SW480 (cell line): Measurements from ENCODE around the gene CUBN.
A peak's percentile ranks its signal among the peaks of the same experiment; 100 is the strongest.

ENCODE experiments used
- DNase-seq: peaks from one replicate; pipeline ENCODE4 v3.0.0-alpha.2; 2016; ENCODE audit warnings: low spot score

CUBN gene

DNA sequence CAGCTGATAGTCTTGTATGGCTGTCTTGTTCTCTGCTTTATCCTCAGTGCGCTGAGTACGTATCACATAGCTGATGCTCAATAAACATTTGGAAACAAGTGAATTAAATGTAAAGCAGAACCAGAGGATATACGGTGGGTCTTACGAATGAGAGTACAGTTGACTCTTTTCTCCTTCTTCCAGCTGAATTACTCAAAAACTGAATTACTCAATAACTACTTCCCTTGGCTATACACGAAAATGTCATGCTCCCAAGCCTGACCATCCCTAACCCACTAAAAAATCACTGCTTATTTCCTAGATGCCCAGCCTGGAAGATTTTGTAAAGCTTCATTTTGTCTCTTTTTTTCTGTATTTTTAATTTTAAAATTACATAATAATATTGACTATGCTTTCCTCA is 309.2 kb downstream of the CUBN start:
- DNase-seq, result no peak

DNA sequence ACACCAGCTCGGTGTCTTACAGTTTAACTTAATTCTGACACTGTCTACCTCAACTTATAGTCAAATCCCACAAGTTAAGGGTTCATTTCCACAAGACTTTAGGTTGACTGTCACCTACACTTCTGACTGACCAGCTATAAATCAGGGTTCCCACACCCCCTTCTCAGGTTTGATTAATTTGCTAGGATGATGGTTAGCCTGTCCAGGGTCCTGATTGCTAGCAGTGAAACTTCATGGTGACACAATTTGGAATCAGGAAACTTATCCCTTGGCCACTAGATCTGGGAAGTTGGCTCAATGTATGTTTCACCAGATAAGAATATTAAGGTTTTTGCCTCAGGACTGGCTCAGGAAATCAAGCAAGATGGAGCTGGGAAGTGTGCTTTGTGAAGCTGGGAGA is 309.6 kb downstream of the CUBN start:
- no peak for DNase-seq

DNA sequence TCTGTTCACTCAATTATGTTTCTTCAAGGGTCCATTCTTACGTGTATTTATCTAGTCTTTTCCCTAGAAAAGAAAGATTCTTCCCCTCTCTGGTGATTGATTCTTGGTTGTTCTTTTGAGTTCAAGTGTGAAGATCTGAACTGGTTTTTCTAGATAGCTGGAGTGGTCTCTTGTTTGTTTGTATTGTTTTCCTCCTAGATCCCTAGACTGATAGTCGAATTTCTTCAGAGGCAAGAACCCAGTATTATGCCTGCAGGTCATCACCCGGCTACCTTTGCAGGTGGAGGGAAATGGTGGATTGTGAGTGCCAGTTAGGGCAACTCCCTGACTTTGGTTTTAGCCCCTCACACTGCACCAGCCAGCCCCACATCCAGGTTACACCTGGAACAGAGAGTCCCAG is 310.2 kb downstream of the CUBN start:
- no peak for DNase-seq

DNA sequence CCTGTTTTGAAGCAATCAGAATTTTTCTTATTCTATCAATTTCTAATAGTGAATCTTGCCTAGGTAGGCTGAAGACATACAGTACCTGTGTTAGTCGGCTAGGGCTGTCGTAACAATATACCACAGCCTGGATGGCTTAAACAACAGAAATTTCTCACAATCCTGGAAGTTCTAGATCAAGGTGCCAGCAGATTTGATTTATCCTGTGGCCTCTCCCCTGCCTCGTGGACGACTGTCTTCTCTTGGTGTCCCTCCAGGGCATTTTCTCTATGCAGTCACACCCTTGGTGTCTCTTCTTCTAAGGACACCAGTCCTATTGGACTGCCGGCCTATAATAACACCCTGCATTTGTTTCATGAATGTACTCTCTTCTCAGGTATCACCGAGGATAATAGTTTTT is 310.6 kb downstream of the CUBN start:
- DNase-seq, result no peak

DNA sequence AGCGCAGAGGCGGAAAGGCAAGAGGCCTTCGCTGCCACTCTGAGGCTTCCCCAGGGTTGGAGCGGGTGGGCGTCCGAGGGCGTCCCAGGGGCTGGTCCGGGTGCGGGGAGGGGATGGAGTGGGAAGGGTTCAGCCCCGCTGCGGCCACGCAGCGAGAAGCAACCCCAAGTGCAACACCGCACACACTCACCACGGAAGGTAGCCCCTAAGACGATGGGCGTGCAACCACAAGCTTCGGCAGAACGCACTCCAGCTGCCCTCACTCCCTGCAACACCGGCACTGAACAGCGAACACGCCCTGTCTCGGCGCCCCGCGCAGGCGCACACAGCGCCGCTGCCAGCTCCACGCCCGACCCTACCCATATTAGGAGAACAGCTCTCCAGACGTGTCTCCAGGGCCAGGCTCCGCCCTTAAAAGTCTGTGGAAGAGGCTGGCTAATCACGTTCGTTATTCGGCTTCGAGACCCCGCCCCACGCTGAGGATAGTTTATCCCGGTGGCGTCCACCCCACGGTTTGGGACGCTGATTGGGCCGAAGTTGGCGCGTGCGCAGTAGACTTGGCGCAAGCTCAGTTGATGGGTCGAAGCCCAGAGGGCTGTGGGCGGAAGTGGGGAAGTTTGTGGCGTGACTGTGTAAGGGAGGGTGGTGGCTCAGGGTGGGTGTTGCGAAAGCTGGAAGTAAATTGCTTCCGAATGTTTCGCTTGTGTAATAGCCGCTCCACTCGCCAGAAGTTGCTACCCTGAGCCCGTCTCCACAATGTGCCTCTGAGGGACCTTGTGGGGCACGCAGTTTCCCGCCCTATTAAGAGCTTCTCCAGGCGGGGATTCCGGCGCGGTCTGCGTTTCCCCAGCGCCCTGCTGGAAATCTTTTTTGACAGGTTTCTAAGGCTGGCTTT is 312.2 kb downstream of the CUBN start, which contains the start of gene RSU1:
Gene RSU1, minus strand, starts transcription at position 300 of the 895 bp plus-strand sequence. CDS start 343 bp downstream, outside the sequence.
- peak; percentile 99 for DNase-seq

DNA sequence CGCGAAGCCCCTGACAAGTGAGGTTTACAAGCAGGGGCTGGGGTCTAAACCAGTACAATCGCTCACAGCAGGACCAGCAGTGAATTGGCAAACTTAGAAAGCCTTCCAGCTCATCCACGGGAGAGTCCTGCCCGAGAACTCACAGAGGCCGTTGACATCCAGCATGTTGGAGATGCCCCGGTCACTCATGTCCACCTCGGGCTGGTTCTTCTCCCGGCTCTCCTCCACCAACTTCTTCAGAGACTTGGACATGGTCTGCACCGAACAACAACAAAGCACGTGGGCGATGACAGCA is 312.8 kb downstream of the CUBN start:
- DNase-seq, result peak; percentile 28

DNA sequence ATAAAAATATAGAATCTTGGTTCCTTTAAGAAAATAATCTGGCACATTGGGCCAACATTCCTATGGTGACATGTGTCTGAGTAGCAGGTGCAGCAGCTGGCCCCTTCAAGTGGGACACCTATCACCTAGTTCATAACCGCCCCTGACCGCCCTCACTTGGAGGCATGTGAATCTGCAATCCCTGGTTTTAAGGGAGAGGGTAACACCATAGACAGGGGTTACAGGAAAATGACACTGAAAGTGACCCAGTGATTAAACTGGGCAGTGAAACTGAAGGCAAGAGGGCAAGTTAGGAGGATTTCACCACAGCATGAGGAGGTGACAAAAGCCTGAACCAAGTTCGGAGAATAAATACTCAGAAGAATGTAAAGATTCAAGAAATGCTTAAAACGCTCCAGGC is 313.4 kb downstream of the CUBN start:
- peak; percentile 14 for DNase-seq

DNA sequence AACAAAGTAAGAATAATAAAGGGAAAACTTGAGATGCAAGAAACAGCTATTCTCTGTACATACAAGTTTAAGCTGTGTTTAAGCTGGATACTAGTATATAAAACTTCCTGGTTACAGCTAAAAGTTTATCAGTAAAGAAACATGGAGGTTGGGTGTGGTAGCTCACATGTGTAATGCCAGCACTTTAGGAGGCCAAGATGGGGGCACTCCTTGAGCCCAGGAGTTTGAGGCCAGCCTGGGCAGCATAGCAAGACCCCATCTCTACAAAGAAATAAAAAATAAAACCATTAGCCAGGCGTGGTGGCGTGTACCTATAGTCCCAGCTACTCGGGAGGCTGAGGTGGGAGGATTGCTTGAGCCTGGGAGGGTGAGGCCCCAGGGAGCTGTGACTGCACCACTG is 315.6 kb downstream of the CUBN start:
- no peak for DNase-seq

DNA sequence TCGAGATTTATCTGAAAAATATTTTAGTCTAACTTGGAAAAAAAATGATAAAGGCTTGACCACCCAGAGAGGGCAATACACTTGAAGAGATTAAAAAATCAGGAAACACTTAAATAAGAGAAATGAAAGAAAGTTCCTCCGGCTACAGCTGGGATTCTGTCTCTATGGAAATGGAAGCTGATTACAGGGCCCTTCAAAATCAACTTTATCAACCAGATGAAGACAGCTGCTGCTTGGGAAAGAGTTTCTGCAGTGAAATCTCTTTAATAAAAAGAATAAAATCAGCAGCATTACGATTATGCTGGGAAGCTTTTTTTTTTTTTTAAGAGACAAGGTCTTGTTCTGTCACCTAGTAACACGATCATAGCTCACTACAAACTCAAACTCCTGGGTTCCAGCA is 316.9 kb downstream of the CUBN start:
- no peak for DNase-seq

DNA sequence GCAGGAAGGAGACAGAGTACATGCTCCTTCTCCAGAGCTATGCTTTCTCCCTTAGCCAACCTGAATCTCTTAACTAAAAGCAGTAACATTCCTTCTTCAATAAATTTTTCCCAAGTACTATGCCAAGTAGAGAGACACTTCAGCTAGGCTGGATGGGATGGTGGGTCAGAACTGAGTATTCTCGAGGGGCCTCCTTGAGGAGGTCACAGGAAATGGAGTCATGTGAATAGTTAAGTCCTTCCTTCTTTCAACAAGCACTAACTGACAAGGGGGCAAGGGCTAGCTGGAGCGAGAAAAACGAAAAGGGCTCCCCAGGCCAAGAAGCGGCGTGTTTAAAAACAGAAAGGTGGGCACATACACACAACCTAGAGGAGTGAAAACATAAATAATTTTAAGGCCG is 317.8 kb downstream of the CUBN start:
- no peak for DNase-seq

DNA sequence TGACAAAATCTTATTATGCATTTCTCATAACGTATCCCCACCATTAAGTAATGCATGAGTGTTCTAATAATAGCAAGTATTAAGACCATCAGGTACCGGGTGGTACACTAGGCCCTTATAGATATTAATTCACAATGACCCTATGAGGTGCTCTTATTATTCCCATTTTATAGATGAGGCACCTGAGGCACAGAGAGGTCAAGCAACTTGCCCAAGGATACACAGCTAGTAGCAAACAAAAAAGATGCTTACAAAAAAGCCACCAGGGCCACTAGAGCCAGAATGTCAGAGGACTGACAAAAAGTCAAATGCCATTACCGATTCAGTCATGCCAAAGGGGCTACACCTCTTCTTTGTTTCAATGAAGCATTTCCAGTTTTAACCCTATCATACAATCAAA is 318.3 kb downstream of the CUBN start:
- DNase-seq, result no peak

DNA sequence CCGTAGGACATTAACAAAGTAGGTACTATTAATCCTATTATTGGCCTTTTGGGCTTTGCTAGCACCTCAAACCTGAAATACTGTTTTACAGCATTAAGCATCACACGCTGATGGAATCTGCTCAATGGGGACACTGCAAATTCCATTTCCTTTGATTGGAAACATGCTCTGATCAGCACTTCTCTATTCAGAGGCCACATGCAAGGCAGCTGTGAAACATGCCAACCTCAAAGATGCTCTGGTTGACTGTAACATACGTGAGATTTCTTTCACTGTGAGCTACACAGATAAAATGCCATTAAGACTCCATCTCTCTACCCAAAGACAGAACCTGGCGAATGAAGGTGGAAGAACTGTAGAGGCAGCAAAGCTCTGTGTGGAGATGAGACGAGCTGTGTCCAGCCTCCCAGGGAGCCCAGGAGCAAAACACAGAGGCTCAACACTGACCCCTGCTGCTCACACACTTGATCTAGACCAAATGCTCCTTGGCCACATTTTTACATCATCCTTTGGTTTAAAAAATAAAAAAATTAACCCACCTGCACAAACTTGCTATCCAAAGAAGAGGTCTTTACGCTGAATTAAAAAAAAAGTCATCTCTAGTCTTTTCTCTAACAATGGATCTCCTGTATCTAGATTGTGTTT is 320.4 kb downstream of the CUBN start:
- peak; percentile 12 for DNase-seq

DNA sequence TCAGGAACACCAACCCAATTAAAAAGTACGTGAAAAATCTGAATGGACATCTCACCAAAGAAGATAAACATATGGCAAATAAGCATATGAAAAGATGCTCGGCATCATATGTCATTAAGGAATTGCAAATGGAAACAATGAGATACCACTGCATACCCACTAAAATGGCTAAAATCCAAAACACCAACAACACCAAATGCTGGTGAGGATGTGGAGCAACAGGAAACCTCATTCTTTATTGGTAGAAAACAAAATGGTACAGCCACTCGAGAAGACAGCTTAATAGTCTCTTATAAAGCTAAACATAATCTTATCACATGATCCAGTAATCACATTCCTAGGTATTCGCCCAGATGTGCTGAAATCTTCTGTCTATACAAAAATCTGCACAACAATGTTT is 325.5 kb downstream of the CUBN start:
- DNase-seq, result no peak

DNA sequence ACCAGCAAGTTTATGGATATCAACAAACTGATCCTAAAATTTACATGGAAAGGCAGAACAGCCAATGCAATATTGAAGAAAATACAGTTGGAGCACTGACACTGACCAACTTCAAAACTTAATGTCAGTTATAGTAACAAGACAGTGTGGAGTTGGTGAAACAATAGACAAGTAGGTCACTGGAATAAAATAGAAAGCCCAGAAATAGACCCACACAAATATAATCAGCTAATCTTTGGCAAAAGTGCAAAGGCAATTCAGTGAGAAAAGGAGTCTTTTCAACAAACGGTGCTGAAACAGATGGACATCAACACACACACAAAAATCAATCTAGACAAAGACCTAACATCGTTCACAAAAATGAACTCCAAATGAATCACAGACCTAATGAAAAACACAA is 326.1 kb downstream of the CUBN start:
- DNase-seq, result no peak

DNA sequence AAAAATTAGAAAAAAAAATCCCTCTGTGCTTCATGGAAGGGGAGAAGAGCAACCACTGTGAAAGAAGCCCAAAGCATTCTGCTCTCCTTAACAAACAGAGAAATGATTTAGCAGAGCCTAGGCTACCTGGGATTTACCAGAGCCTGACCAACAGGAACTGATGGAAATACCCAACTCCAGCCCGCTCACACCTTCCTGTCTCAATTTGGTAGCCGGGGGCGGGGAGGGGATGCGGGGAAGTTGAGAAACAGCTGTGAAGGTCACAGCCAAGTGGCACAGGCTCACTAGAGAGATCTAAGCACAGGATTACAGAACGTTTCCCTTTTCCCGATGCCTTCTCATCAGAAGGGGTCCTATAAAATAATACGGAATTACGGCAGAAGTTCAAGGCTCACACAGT is 330.0 kb downstream of the CUBN start:
- no peak for DNase-seq

DNA sequence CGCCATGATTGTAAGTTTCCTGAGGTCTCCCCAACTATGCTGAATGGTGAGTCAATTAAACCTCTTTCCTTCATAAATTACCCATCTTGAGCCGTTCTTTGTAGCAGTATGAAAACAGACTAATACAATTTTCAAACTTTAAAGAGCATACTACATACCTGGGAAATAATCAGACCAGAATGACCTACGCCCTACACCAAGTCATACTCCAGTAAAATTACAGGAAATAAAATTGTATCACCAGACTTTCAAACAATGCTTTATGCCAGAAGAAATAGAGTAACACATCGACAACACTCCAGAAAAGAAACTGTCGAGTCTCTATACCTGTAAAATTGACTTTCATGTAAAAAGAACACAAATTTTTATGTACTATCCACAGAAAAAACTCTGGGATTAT is 331.0 kb downstream of the CUBN start:
- DNase-seq, result no peak

DNA sequence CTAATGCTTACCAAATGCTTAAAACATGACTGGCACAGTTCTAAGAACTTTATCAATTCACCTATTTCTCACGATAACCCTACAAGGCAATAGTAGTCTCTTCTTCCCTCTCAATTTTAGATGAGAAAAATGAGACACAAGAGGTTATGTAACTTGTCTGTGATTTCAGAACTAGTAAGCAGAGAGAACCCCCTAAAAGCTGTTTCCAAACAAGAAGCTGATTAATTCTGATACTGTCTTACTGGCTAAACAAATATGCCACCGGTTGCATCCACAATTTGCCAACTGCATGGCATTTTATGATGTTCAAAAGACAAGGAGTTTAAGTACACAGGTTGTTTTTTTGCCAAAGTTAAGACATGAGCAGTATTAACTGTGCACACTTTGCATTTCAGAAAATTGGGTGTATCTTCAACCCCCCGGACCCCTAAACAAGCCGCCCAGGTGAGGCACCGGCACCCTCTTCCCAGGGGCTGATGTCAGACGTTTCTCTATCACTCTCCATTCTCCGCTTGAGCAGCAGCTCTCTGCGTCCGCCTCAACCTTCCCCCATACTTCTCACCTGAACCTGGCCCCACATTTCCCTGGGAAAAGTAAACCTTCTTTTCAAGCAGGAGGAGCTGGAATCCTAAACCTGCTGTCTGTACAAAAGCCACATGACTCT is 334.1 kb downstream of the CUBN start:
- no peak for DNase-seq

DNA sequence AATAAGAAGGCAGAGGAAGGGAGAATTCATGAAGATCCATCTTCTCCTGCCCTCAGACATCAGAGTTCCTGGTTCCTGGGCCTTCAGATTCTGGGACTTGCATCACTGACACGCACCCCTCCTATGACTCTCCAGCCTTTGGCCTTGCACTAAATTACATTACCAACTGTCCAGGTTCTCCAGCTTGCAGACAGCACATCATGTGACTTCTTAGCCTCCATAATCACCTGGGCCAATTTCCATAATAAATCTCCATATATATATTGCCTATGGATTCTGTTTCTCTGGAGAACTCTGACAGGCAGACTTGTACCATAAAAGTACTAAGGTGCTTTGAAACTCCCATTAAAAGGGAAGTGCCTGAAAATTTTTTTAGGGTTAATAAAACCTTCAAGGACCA is 335.6 kb downstream of the CUBN start:
- DNase-seq, result no peak

DNA sequence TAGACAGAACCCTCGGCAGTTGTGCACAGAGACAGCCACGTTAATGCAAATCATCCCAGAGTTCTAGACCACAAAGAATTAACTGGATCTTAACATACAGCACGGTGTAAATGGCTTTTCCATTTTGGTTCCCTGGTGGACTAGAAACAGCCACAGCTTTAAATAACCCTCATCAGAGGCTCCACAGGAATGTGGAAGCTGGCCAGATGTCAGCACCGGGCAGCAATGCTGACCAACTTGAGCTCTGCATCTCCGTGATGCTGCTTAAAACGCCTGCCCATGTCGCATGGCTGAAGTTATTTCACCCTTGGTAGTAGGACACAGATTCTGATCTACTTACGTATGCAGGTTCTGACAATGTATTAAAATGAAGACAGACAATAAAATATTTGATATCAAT is 336.9 kb downstream of the CUBN start:
- no peak for DNase-seq

DNA sequence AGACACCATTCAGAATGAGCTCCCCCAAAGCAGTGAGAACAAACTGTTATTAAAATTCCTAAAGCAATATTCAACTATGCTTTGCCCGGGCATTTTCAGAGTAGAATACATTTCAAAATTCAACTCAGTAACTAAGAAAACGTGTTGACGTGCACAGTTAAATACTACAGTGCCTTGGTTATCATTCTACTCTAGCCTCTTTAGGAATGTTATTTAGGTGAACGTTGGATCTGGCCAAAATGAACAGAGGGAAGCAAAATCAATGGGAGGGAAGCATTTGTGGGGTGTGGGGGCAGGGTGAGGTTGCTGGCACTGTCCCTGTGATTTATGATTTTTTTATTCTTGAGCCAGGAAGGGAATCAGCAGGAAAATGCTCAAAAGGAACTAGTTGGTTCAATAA is 339.8 kb downstream of the CUBN start:
- no peak for DNase-seq

DNA sequence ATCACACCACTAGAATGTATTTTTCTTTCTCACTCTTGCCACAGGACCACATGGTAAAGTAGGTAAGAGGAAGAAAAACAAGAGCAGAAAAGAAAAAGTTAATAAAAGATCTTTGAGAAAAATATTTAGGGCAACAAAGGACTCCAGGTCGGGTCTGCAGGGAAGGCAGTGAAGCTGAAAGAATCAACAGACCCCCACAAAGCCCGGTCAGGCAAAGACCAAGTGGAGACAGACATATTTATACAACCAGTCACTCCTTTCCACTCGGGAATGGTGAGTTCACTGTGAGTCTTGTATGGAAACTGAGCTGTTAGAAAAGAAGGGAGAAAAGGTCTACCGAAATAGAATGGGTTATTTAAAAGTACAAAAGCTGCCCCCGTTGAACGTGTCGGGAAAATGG is 340.4 kb downstream of the CUBN start:
- no peak for DNase-seq

DNA sequence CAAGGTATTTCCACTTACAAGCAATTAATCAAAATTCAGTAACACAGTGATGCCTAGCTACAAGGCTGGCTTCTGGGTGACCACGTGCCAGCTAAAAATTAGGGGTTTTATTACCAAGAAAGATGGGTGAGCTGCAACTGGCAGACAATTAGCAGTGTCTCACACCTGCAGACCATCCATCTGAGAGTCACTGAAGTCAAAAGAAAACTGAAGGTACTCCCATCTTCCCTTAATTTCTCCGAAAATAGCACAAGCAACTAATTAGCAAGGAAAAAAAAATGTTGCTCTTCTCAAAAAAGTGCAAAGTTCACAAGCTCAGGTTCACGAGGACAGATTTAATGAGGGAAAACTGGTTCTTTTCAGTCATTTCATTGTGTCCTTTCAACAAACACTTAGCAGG is 340.8 kb downstream of the CUBN start:
- DNase-seq, result no peak

DNA sequence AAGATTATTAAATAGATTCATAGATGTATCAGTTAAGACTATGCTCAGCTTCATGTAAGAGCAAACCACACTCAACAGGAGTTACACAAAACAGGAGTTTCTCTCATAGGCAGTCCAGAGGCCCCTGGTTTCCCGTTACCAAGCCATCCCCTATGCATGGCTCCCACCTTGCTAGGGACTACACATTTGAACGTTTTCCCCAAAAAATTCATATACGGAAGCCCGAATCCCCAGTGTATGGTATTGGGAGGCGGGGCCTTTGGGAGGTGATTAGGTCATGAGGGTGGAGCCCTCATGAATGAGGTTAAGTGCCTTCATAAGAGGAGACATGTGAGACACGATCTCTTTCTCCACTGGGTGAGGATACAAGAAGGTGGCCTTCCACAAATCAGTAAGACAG is 341.5 kb downstream of the CUBN start:
- no peak for DNase-seq
